Activated B cell treated with CpG ODN at 0.5 μM for 24 hours (primary cell): ENCODE measurements around the gene LY6G6C. TPM values are rescaled to one million over a fixed set of nuclear protein-coding genes. Genes with fewer than 3 reads are reported as not detected.

Experiments
- ATAC-seq: fragments of 200-7000 bp; cut with Tn5 transposase; one replicate; pipeline ENCODE4 v1.10.0; 2021; ENCODE audit warnings: low read depth, mild to moderate bottlenecking, moderate library complexity
- CTCF ChIA-PET: fragments of 350-600 bp; sonication (Branson Sonifier 250); formaldehyde crosslinking; loops from one replicate; lab custom pipeline; 2021; ENCODE audit warnings: antibody characterized with exemption; lab: Charles Lee
- POLR2A ChIA-PET: fragments of 350-600 bp; sonication (Branson Sonifier 250); formaldehyde crosslinking; loops from one replicate; lab custom pipeline; 2021; ENCODE audit warnings: antibody characterized with exemption; lab: Charles Lee
- DNase-seq: peaks from one replicate; pipeline ENCODE4 v3.0.0; 2022
- H3K27ac Mint-ChIP-seq: one replicate; pipeline ENCODE4 v1.8.0; 2020; ENCODE audit warnings: mixed read lengths
- H3K27me3 Mint-ChIP-seq: one replicate; pipeline ENCODE4 v1.8.0; 2021; ENCODE audit warnings: mixed read lengths
- H3K36me3 Mint-ChIP-seq: one replicate; pipeline ENCODE4 v1.8.0; 2021; ENCODE audit warnings: low read depth, mixed read lengths
- H3K4me1 Mint-ChIP-seq: one replicate; pipeline ENCODE4 v1.8.0; 2021; ENCODE audit warnings: mixed read lengths
- H3K4me3 Mint-ChIP-seq: one replicate; pipeline ENCODE4 v1.8.0; 2020; ENCODE audit warnings: mild to moderate bottlenecking, mixed read lengths
- H3K9me3 Mint-ChIP-seq: one replicate; pipeline ENCODE4 v1.8.0; 2020; ENCODE audit warnings: mixed read lengths
- intact Hi-C: fragments of 100-400 bp; cut with micrococcal nuclease; formaldehyde crosslinking; loops from one replicate; pipeline ENCODE4 v1.15.1; 2024
- total RNA-seq: library from RNA; stranded (reverse); gene quantifications from 2 replicates; pipeline ENCODE4 v1.2.3, GENCODE V29; 2022
- TF ChIP-seq, protein P1 (sequence below): fragments of 200-600 bp; IDR thresholded peaks from one replicate; pipeline ENCODE4 v1.8.0; 2022; ENCODE audit warnings: antibody characterized with exemption, mild to moderate bottlenecking

The LY6G6C gene
- total RNA-seq, 1 donor from 2014 or later, result not detected

DNA sequence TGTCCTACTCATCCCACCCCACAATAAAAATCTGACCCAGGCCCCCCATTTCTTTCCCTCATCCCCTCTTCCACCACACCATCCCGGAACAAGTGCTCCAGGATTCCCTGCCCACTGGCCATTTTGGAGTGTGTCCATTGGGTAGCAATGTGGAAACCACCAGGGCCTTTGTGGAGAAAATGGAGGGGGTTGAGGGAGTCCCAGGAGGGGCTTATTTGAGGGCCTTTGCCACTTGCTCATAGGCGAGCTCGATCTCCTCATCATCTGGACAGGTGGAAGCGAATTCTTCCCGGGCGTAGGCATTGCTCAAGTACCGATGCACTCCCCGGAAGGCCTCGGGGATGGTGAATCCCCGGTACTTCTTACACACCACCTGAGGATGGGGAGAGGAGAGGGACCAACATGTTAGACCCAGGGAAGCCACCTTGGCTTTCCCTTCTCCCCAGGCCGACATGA lies 9.1 kb upstream of the LY6G6C start:
- Mint-ChIP-seq H3K36me3 (peaks cover 73% of the 10 kb centered on the region), H3K4me3 (peak overlapping the region; percentile 97), H3K4me1 (peaks cover 74% of the 10 kb centered on the region), H3K27ac (peak overlapping the region; percentile 92), H3K27me3 (no peaks in the 10 kb centered on the region), H3K9me3 (no peaks in the 10 kb centered on the region)
- ChIA-PET POLR2A (interaction anchor here (0.5 to 7.7 kb wide), 17 partner anchors 8 to 183 kb away, joined by 3 to 131 read pairs (median 11); partner anchors contain the start of genes ABHD16A, BAG6, CLIC1 and HSPA1A), CTCF (interaction anchor here (1.0 to 5.9 kb wide), 7 partner anchors 19 to 100 kb away, joined by 4 to 49 read pairs (median 9); partner anchors contain the start of genes HSPA1A, HSPA1B, HSPA1L and LSM2)
- no peak for DNase-seq
- TF ChIP-seq, protein P1, sequence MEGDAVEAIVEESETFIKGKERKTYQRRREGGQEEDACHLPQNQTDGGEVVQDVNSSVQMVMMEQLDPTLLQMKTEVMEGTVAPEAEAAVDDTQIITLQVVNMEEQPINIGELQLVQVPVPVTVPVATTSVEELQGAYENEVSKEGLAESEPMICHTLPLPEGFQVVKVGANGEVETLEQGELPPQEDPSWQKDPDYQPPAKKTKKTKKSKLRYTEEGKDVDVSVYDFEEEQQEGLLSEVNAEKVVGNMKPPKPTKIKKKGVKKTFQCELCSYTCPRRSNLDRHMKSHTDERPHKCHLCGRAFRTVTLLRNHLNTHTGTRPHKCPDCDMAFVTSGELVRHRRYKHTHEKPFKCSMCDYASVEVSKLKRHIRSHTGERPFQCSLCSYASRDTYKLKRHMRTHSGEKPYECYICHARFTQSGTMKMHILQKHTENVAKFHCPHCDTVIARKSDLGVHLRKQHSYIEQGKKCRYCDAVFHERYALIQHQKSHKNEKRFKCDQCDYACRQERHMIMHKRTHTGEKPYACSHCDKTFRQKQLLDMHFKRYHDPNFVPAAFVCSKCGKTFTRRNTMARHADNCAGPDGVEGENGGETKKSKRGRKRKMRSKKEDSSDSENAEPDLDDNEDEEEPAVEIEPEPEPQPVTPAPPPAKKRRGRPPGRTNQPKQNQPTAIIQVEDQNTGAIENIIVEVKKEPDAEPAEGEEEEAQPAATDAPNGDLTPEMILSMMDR, result no peak
- intact Hi-C loops, result loop anchor here (10.0 kb wide), 1 partner anchor 236 kb away; the partner anchor contains the start of gene MICB
- ATAC-seq, result no peak

DNA sequence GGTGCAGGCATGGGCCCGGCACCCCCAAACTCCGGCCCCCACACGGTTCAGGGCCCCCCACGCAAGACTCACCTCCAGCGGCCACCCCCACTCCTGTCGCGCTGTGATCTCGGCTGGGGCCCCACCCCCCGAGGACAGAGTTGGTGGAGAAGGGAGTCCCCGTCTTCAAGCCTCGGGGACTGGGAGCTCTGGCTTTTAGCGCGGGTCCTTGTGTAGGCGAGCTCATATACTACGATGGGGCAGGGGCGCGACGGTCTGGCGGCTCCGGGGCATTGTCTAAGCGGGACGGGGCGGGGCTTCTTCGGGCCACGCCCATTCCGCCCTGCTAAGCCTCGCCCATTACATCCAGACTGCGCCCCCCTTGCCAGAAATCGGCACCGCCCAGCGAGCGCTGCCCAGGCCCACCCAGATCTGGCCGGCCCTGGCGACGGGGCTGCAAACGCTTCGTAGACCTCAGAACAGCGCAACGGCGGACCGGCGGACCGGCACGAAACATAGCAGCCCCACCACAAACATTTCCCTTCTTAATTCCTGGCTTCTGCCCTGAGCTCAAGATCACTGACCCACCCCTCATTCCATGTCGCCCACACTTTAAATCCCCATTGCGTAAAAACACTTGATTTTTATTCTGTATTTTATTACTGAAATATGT lies 8.6 kb upstream of the LY6G6C start:
- ChIA-PET CTCF (interaction anchor here (0.6 to 5.9 kb wide), 16 partner anchors 8 to 532 kb away, joined by 3 to 49 read pairs (median 5); partner anchors contain the start of genes ABHD16A, HSPA1A, HSPA1B and HSPA1L), POLR2A (interaction anchor here (0.5 to 7.7 kb wide), 24 partner anchors 8 to 398 kb away, joined by 3 to 131 read pairs (median 9); partner anchors contain the start of genes ABHD16A, ATF6B, BAG6 and CLIC1)
- Mint-ChIP-seq H3K36me3 (peaks cover 72% of the 10 kb centered on the region), H3K4me3 (peak overlapping the region; percentile 97), H3K4me1 (peaks cover 76% of the 10 kb centered on the region), H3K27me3 (no peaks in the 10 kb centered on the region), H3K27ac (peak overlapping the region; percentile 92), H3K9me3 (no peaks in the 10 kb centered on the region)
- intact Hi-C loops, result loop anchor here (1.0 to 10.0 kb wide), 8 partner anchors 39 to 235 kb away; partner anchors contain the start of genes BAG6, HSPA1A, HSPA1L and MICB
- TF ChIP-seq, protein P1, result no peak
- DNase-seq (peak; percentile 78), ATAC-seq (peak; percentile 44)

DNA sequence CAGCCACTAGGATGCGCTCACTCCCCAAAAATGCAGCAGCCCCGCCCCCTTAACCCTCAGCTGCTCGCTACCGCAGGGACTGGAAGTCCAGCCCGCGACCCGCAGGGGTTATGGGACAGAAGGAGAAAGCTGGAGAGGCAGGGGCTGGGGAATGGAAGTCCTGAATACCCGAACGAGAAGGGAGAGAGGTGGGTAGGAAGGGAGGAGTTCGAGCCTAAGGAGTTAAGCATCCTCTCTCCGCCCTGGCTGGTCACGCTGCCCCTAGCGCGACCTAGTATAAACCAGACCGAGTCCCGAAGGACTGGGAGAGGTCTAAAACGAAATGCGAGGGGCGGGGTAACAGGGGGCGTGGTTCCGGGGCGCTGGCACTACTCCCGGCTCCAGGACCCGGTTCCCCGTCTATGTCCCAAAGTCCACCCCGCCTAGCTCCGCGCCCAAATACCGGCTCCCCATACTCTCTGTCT lies 8.0 kb upstream of the LY6G6C start:
- H3K36me3 Mint-ChIP-seq, result peaks cover 69% of the 10 kb centered on the region
- CTCF ChIA-PET, result interaction anchor here (0.6 to 5.9 kb wide), 19 partner anchors 8 to 532 kb away, joined by 3 to 49 read pairs (median 4); partner anchors contain the start of genes ABHD16A, HSPA1A, HSPA1B and HSPA1L
- H3K4me1 Mint-ChIP-seq, result peaks cover 71% of the 10 kb centered on the region
- H3K9me3 Mint-ChIP-seq, result no peaks in the 10 kb centered on the region
- no peaks in the 10 kb centered on the region for H3K27me3 Mint-ChIP-seq
- ATAC-seq (peak; percentile 45), DNase-seq (peak; percentile 73)
- TF ChIP-seq, protein P1, result no peak
- peak overlapping the region; percentile 97 for H3K4me3 Mint-ChIP-seq
- POLR2A ChIA-PET, result interaction anchor here (0.6 to 7.7 kb wide), 21 partner anchors 9 to 399 kb away, joined by 3 to 131 read pairs (median 9); partner anchors contain the start of genes ABHD16A, ATF6B, BAG6 and CLIC1
- H3K27ac Mint-ChIP-seq, result peak overlapping the region; percentile 92
- intact Hi-C loops, result loop anchor here (1.0 to 2.0 kb wide), 7 partner anchors 40 to 194 kb away; partner anchors contain the start of genes BAG6, HSPA1A, HSPA1L and NEU1

DNA sequence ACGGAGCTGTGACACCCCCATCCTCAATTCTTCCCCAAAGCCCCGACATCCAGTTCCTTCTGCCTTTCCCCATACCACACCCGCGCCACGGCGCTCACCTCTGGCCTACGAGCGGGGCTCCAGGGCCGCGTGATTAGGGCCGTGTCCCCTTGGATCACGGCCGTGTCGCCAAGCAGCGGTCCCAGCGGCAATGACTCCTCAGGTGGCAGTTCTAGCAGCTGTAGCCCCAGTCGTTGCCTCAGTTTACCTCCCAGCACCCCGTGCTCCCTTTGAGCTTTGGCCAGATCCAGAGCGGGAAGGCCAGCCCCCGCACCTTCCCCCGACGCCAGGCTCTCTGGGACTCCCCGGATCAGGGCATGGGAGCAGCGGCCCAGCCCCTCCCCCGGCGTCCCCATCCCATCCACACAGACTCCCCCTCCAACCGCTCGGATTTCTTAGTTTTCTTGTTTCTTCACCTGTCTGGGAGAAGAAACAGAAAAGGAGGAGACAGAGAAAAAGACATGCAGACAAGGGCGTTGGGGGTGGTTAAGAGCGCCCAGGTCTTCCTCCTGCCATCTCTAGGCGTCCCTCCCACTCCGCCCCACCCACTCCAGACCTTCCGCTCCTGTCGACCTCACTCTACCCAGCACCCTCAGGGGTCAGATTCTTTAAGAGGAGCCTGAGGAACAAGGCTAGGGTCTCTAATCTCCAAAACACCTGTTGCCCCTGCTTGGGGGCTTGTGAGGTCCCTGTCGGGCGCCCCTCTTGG lies 7.4 kb upstream of the LY6G6C start, which contains the start of gene DDAH2:
TSS of gene DDAH2 (minus strand) at position 533 of the 748 bp plus-strand sequence. CDS start at position 395, 138 bp downstream.
- peak within 1 kb of the TSS; percentile 95 for H3K27ac Mint-ChIP-seq
- intact Hi-C loops, result loop anchor here (1.0 to 2.0 kb wide), 7 partner anchors 40 to 194 kb away; partner anchors contain the start of genes BAG6, HSPA1A, HSPA1L and NEU1
- no peaks in the 10 kb centered on the region for H3K9me3 Mint-ChIP-seq
- TF ChIP-seq, protein P1, result no peak
- H3K36me3 Mint-ChIP-seq, result peaks cover 63% of the 10 kb centered on the region
- CTCF ChIA-PET, result interaction anchor here (0.6 to 5.9 kb wide), 19 partner anchors 9 to 533 kb away, joined by 3 to 49 read pairs (median 4); partner anchors contain the start of genes ABHD16A, HSPA1A, HSPA1B and HSPA1L
- H3K4me3 Mint-ChIP-seq, result peak within 1 kb of the TSS; percentile 97
- POLR2A ChIA-PET, result interaction anchor here (0.8 to 7.7 kb wide), 19 partner anchors 9 to 134 kb away, joined by 3 to 131 read pairs (median 11); partner anchors contain the start of genes ABHD16A, BAG6, CLIC1 and GPANK1
- peaks cover 69% of the 10 kb centered on the region for H3K4me1 Mint-ChIP-seq
- DNase-seq (no peak), ATAC-seq (peak; percentile 13)
- no peaks in the 10 kb centered on the region for H3K27me3 Mint-ChIP-seq
